ENCODE results near the gene SDS.

Gene SDS

DNA sequence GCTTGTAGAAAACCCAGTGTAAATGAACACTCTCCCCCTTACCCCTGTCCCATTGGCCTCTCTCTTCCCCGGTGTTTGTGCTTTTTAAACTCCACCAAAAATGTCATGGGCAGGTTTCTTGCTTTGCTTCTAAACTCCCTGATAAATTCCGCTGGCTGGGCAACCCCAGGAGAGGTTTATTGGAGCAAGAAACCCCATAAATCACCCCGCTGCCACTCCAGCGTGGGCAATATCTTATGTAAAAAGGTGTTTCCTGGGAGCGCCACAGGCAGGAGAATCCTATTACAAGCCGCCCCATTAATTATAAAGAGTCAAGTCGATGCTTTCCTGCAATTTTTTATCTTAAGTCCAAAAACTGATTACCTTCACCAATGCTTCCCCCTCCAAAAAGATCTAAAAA lies 45.2 kb upstream of the SDS start:
- no peak overlapping the region for H4K5ac ChIP-seq (ENCODE audit: low read length)
- no peaks in the 10 kb centered on the region for H3K4me1 ChIP-seq (ENCODE audit: control insufficient read depth, low read depth, low read length)
- H3K9ac ChIP-seq (ENCODE audit: low read length) = no peak overlapping the region
- H2AK5ac ChIP-seq (ENCODE audit: low read length) = no peak overlapping the region
- no peaks in the 10 kb centered on the region for H3K27me3 ChIP-seq (ENCODE audit: insufficient read depth, low read length, poor library complexity)
- no CpG with 5 or more reads among the region's 7 CpGs for WGBS (ENCODE audit: extremely low coverage, insufficient coverage, low lambda C conversion rate)
- no peaks in the 10 kb centered on the region for H3K79me1 ChIP-seq (ENCODE audit: low read length)
- no peak overlapping the region for H3K23ac ChIP-seq (ENCODE audit: low read length)
- H2BK5ac ChIP-seq (ENCODE audit: low read length) = no peak overlapping the region
- no peaks in the 10 kb centered on the region for H3K36me3 ChIP-seq (ENCODE audit: control insufficient read depth, insufficient read depth, low read length)
- no peak overlapping the region for H3K56ac ChIP-seq (ENCODE audit: low read length)
- no peak overlapping the region for H4K8ac ChIP-seq (ENCODE audit: low read depth, low read length)
- no peaks in the 10 kb centered on the region for H3K79me2 ChIP-seq (ENCODE audit: control insufficient read depth, insufficient read depth, low read length)
- DNase-seq = no peak
- H3K27ac ChIP-seq (ENCODE audit: low read depth, low read length) = no peak overlapping the region
- no peak overlapping the region for H3K4me2 ChIP-seq (ENCODE audit: low read length)
- no peak overlapping the region for H3K4ac ChIP-seq (ENCODE audit: low read depth, low read length)
- no peak overlapping the region for H3K18ac ChIP-seq (ENCODE audit: low read length)
- H3K4me3 ChIP-seq (ENCODE audit: low read length) = no peak overlapping the region
- H2BK15ac ChIP-seq (replicated peaks; ENCODE audit: low read depth) = no peak overlapping the region
- no peak overlapping the region for H2BK120ac ChIP-seq (ENCODE audit: low read depth, low read length)

DNA sequence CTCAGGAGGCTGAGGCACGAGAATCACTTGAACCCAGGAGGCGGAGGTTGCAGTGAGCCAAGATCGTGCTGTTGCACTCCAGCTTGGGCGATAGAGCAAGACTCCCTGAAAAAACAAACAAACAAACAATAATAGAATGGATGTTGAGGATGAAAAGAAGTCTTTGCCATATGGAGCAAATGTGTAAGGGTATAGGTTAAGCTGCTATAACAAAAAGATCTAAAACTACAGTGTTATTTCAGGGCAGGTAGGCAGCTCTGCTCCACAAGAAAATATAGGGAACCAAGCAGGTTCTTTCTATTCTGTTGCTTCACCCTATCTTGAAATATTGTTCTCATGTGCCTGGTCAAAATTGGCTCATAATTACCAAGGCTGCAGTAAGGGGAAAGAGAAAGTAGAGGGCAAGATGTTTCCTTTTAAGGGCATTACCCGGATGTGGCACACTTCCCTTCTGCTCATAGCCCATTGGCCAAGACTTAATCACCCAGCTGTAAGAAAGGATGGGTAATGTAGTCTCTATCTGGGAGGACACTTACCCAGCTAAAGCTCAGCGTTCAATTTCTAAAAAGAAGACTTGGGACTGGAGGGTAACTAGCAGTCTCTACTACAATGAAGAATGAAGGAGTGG lies 42.0 kb upstream of the SDS start:
- no peaks in the 10 kb centered on the region for H3K27me3 ChIP-seq (ENCODE audit: insufficient read depth, low read length, poor library complexity)
- H4K8ac ChIP-seq (ENCODE audit: low read depth, low read length) = no peak overlapping the region
- no peak overlapping the region for H3K23ac ChIP-seq (ENCODE audit: low read length)
- DNase-seq = no peak
- H2BK5ac ChIP-seq (ENCODE audit: low read length) = no peak overlapping the region
- H3K9ac ChIP-seq (ENCODE audit: low read length) = no peak overlapping the region
- no peak overlapping the region for H3K27ac ChIP-seq (ENCODE audit: low read depth, low read length)
- H3K4me3 ChIP-seq (ENCODE audit: low read length) = no peak overlapping the region
- H3K36me3 ChIP-seq (ENCODE audit: control insufficient read depth, insufficient read depth, low read length) = no peaks in the 10 kb centered on the region
- H3K4me1 ChIP-seq (ENCODE audit: control insufficient read depth, low read depth, low read length) = no peaks in the 10 kb centered on the region
- H3K4me2 ChIP-seq (ENCODE audit: low read length) = no peak overlapping the region
- H2AK5ac ChIP-seq (ENCODE audit: low read length) = no peak overlapping the region
- H3K56ac ChIP-seq (ENCODE audit: low read length) = no peak overlapping the region
- no peak overlapping the region for H4K5ac ChIP-seq (ENCODE audit: low read length)
- no peak overlapping the region for H3K18ac ChIP-seq (ENCODE audit: low read length)
- no peak overlapping the region for H2BK120ac ChIP-seq (ENCODE audit: low read depth, low read length)
- no CpG with 5 or more reads among the region's 6 CpGs for WGBS (ENCODE audit: extremely low coverage, insufficient coverage, low lambda C conversion rate)
- no peak overlapping the region for H3K4ac ChIP-seq (ENCODE audit: low read depth, low read length)
- no peaks in the 10 kb centered on the region for H3K79me2 ChIP-seq (ENCODE audit: control insufficient read depth, insufficient read depth, low read length)
- no peak overlapping the region for H2BK15ac ChIP-seq (replicated peaks; ENCODE audit: low read depth)
- no peaks in the 10 kb centered on the region for H3K79me1 ChIP-seq (ENCODE audit: low read length)

DNA sequence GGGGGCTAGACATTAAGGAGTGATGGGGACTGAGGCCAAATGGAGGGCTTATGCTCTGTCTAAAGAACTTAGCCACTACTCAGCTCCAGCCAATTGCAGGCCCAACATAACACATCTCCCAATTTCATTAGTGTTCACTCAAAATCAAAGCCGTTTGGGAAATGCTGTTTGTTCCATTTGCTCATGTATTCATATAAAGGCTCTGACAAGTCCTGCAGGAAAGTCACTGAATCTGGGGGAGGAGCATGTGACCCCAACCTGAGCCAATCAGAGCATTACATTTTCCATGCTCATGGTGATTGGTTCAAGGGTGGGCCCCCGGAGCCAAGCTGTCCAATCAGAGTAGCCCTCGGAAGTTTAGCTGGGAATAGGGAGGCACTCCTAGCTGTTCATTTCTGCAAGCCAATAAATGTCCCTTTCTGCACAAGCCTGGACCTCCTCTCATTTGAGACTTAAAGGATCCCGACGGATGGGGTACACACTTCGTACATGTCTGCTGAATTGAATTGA lies 39.4 kb upstream of the SDS start:
- no peaks in the 10 kb centered on the region for H3K36me3 ChIP-seq (ENCODE audit: control insufficient read depth, insufficient read depth, low read length)
- H3K4me2 ChIP-seq (ENCODE audit: low read length) = no peak overlapping the region
- no peak overlapping the region for H3K23ac ChIP-seq (ENCODE audit: low read length)
- H3K4me3 ChIP-seq (ENCODE audit: low read length) = no peak overlapping the region
- no peak overlapping the region for H2AK5ac ChIP-seq (ENCODE audit: low read length)
- no peak overlapping the region for H2BK120ac ChIP-seq (ENCODE audit: low read depth, low read length)
- no peak overlapping the region for H3K56ac ChIP-seq (ENCODE audit: low read length)
- no peak overlapping the region for H3K9ac ChIP-seq (ENCODE audit: low read length)
- H4K8ac ChIP-seq (ENCODE audit: low read depth, low read length) = no peak overlapping the region
- H2BK15ac ChIP-seq (replicated peaks; ENCODE audit: low read depth) = no peak overlapping the region
- no peaks in the 10 kb centered on the region for H3K27me3 ChIP-seq (ENCODE audit: insufficient read depth, low read length, poor library complexity)
- H3K79me2 ChIP-seq (ENCODE audit: control insufficient read depth, insufficient read depth, low read length) = no peaks in the 10 kb centered on the region
- no CpG with 5 or more reads among the region's 6 CpGs for WGBS (ENCODE audit: extremely low coverage, insufficient coverage, low lambda C conversion rate)
- no peak overlapping the region for H4K5ac ChIP-seq (ENCODE audit: low read length)
- H3K4me1 ChIP-seq (ENCODE audit: control insufficient read depth, low read depth, low read length) = no peaks in the 10 kb centered on the region
- no peak overlapping the region for H3K18ac ChIP-seq (ENCODE audit: low read length)
- no peak overlapping the region for H3K4ac ChIP-seq (ENCODE audit: low read depth, low read length)
- no peak for DNase-seq
- H3K27ac ChIP-seq (ENCODE audit: low read depth, low read length) = no peak overlapping the region
- H2BK5ac ChIP-seq (ENCODE audit: low read length) = no peak overlapping the region
- no peaks in the 10 kb centered on the region for H3K79me1 ChIP-seq (ENCODE audit: low read length)

DNA sequence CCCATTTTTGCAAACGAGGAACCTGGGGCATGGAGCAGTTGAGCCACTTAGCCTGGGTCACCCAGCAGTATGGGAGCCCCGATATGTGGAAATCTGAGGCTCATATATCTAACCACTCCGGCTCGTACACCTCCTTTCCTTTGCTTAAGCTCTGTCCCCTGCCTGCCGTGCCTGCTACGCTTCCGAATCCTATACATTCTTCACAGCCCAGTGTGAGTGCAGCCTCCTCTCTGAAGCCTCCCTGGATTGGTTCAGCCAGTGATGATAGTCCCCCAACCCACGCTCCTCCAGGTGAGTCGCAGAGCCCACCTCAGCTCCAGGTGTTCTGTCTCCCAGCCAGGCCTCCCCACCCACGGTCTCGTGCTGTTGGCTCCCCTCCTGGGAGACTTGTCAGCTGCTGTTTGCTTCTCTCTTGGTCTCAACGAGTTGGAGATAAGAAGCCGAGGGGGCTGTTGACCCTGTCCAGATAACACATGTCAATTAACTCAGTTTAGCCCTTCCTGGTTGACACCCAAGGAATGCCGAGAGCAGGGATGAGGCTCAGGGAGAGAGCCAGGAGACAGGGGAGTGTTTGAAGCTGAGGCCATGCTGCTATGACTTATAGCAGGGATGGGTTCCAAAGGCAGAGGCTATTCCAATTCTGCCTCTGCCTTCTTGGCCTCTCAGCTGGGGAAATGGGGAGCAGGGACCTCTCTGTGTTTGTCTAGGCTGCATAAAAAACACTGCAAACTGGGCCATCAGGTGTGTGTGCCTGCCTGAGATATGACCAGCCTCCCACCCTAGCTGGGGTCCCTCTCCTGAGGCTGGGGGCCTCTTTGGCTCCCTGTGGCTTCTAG lies 37.5 kb upstream of the SDS start:
- no peak overlapping the region for H2BK5ac ChIP-seq (ENCODE audit: low read length)
- H4K5ac ChIP-seq (ENCODE audit: low read length) = no peak overlapping the region
- H3K4ac ChIP-seq (ENCODE audit: low read depth, low read length) = no peak overlapping the region
- H3K79me1 ChIP-seq (ENCODE audit: low read length) = no peaks in the 10 kb centered on the region
- no peak overlapping the region for H3K9ac ChIP-seq (ENCODE audit: low read length)
- no peak overlapping the region for H3K18ac ChIP-seq (ENCODE audit: low read length)
- H3K4me1 ChIP-seq (ENCODE audit: control insufficient read depth, low read depth, low read length) = no peaks in the 10 kb centered on the region
- no peak overlapping the region for H2BK15ac ChIP-seq (replicated peaks; ENCODE audit: low read depth)
- no CpG with 5 or more reads among the region's 14 CpGs for WGBS (ENCODE audit: extremely low coverage, insufficient coverage, low lambda C conversion rate)
- DNase-seq = peak; percentile 57
- H3K23ac ChIP-seq (ENCODE audit: low read length) = no peak overlapping the region
- no peak overlapping the region for H3K56ac ChIP-seq (ENCODE audit: low read length)
- no peaks in the 10 kb centered on the region for H3K27me3 ChIP-seq (ENCODE audit: insufficient read depth, low read length, poor library complexity)
- H3K27ac ChIP-seq (ENCODE audit: low read depth, low read length) = no peak overlapping the region
- no peak overlapping the region for H2AK5ac ChIP-seq (ENCODE audit: low read length)
- H3K4me3 ChIP-seq (ENCODE audit: low read length) = no peak overlapping the region
- H3K4me2 ChIP-seq (ENCODE audit: low read length) = no peak overlapping the region
- no peaks in the 10 kb centered on the region for H3K79me2 ChIP-seq (ENCODE audit: control insufficient read depth, insufficient read depth, low read length)
- no peaks in the 10 kb centered on the region for H3K36me3 ChIP-seq (ENCODE audit: control insufficient read depth, insufficient read depth, low read length)
- H4K8ac ChIP-seq (ENCODE audit: low read depth, low read length) = no peak overlapping the region
- H2BK120ac ChIP-seq (ENCODE audit: low read depth, low read length) = no peak overlapping the region

DNA sequence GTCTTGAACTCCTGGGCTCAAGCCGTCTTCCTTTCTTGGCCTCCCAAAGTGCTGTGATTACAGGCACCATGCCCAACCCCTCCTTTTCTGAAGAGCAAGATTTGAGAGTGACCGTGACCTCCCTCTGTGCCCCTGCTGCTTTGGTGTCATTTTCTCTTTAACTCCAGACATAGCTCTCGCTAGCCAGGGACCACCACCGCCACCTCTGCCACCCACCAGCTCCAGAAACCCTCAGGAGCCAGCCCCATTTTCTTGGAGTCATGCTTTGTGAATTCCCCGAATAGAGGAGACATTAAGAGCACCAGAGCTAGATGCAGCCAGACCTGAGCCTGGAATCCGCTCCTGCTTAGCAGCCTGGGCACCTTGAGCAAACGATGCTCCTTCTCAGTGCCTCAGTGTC lies 36.6 kb upstream of the SDS start:
- no peaks in the 10 kb centered on the region for H3K36me3 ChIP-seq (ENCODE audit: control insufficient read depth, insufficient read depth, low read length)
- no peak overlapping the region for H3K4me3 ChIP-seq (ENCODE audit: low read length)
- no peak overlapping the region for H3K9ac ChIP-seq (ENCODE audit: low read length)
- no peak overlapping the region for H3K4me2 ChIP-seq (ENCODE audit: low read length)
- no peak overlapping the region for H3K4ac ChIP-seq (ENCODE audit: low read depth, low read length)
- H4K5ac ChIP-seq (ENCODE audit: low read length) = no peak overlapping the region
- no peak overlapping the region for H2BK15ac ChIP-seq (replicated peaks; ENCODE audit: low read depth)
- no peak overlapping the region for H3K56ac ChIP-seq (ENCODE audit: low read length)
- no CpG with 5 or more reads among the region's 7 CpGs for WGBS (ENCODE audit: extremely low coverage, insufficient coverage, low lambda C conversion rate)
- no peaks in the 10 kb centered on the region for H3K79me1 ChIP-seq (ENCODE audit: low read length)
- H2AK5ac ChIP-seq (ENCODE audit: low read length) = no peak overlapping the region
- H3K23ac ChIP-seq (ENCODE audit: low read length) = no peak overlapping the region
- H2BK120ac ChIP-seq (ENCODE audit: low read depth, low read length) = no peak overlapping the region
- no peaks in the 10 kb centered on the region for H3K27me3 ChIP-seq (ENCODE audit: insufficient read depth, low read length, poor library complexity)
- no peak overlapping the region for H3K27ac ChIP-seq (ENCODE audit: low read depth, low read length)
- H3K4me1 ChIP-seq (ENCODE audit: control insufficient read depth, low read depth, low read length) = no peaks in the 10 kb centered on the region
- H3K18ac ChIP-seq (ENCODE audit: low read length) = no peak overlapping the region
- H2BK5ac ChIP-seq (ENCODE audit: low read length) = no peak overlapping the region
- no peak for DNase-seq
- H3K79me2 ChIP-seq (ENCODE audit: control insufficient read depth, insufficient read depth, low read length) = no peaks in the 10 kb centered on the region
- H4K8ac ChIP-seq (ENCODE audit: low read depth, low read length) = no peak overlapping the region
